Lower leg skin (tissue), 4 donors: Measurements from ENCODE around the gene ASB6. TPM values are rescaled to one million over a fixed set of nuclear protein-coding genes. Genes with fewer than 3 reads are reported as not detected.
"Not testable (repeated sequence)": the region's sequence is repeated elsewhere in the genome, so short reads cannot be mapped to it uniquely, and the experiment has no call there.

ENCODE experiments used
- DNase-seq, 2 donors: peaks; one replicate each; pipeline ENCODE4 v3.0.0-alpha.2; 2019; ENCODE audit warnings: low spot score in 2 of 2
- H3K4me3 ChIP-seq: fragments of 200-600 bp; sonication (generic); 2 replicates; pipeline ENCODE4 v1.5.1; 2017; ENCODE audit warnings: mild to moderate bottlenecking, low read depth; ENCODE audit not compliant: poor library complexity, severe bottlenecking
- POLR2A ChIP-seq, 2 donors: fragments of 450-650 bp; IDR thresholded peaks; one replicate each; pipeline ENCODE4 v1.6.1; 2016 to 2017; ENCODE audit warnings: antibody characterized with exemption in 2 of 2, mild to moderate bottlenecking in 1 of 2, moderate library complexity in 1 of 2
- WGBS, 2 donors: methylation state at CpG; one replicate each; pipeline ENCODE4 v1.1.5; 2018; 5-methylcytosine and 5-hydroxymethylcytosine counted together
- intact Hi-C: fragments of 100-400 bp; cut with DNase I; formaldehyde crosslinking; loops from one replicate; pipeline ENCODE4 v1.15.0; 2023; ENCODE audit warnings: low total_unique reads
- total RNA-seq, 4 donors: library from RNA; depleted of rRNA; stranded (reverse); fragments of >200 nt; gene quantifications; one replicate each; pipeline ENCODE4 v1.1.0, GENCODE V29; 2016
- TF ChIP-seq, protein P1 (sequence below), 3 donors: fragments of 450-650 bp; IDR thresholded peaks; one replicate each; pipeline ENCODE4 v1.5.1; 2016; ENCODE audit warnings: antibody characterized with exemption in 3 of 3, mild to moderate bottlenecking in 3 of 3, moderate library complexity in 2 of 3

ASB6 gene
- total RNA-seq, 4 donors from 2014 or later = 33.0 to 46.9 (median 40.1) TPM

DNA sequence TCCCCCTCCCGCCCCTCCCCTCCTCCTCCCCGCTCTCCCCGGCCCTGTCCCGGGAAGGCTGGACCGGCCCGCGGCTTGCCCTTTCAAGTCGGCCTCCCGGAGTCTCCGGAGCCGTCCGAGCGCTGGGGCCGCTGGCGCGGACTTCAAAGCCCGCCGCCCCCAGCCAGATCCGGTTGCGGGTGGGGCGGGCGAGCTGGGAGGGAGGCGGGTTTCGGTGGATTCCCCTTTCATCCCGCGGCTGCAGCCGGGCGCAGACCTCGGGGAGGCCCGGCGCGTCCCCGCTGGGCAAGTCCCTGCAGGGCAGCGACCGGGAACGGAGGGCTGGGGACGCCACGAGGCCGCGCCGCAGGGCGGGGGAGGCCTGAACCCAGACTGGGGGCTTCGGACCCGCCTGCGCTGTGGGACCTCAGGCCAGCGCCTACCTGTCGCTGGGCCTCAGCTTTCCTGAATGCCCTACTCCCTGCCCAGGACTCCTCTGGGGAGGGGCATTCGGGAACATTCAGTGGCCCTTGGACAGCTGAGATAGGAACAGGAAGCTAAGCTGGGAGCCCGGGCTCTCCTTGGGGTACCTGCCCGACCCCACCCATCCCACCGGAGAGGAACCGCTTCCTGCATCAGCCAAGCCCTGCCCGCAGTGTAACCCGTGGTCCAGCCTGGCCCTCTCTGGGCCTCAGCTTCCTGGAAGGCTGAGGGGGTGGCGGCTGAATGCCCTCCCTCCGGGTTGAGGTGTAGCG lies 44.4 kb downstream of the ASB6 start:
- WGBS, 2 donors = 6 to 18% methylated on average over 20 to 31 of the region's 57 CpGs
- TF ChIP-seq, protein P1, sequence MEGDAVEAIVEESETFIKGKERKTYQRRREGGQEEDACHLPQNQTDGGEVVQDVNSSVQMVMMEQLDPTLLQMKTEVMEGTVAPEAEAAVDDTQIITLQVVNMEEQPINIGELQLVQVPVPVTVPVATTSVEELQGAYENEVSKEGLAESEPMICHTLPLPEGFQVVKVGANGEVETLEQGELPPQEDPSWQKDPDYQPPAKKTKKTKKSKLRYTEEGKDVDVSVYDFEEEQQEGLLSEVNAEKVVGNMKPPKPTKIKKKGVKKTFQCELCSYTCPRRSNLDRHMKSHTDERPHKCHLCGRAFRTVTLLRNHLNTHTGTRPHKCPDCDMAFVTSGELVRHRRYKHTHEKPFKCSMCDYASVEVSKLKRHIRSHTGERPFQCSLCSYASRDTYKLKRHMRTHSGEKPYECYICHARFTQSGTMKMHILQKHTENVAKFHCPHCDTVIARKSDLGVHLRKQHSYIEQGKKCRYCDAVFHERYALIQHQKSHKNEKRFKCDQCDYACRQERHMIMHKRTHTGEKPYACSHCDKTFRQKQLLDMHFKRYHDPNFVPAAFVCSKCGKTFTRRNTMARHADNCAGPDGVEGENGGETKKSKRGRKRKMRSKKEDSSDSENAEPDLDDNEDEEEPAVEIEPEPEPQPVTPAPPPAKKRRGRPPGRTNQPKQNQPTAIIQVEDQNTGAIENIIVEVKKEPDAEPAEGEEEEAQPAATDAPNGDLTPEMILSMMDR (IDR thresholded peaks at IDR 0.05) = no peak
- no peak for TF ChIP-seq POLR2A (IDR thresholded peaks at IDR 0.05)
- intact Hi-C loops = no loop called here
- no peak for DNase-seq
- no peak overlapping the region for H3K4me3 ChIP-seq

DNA sequence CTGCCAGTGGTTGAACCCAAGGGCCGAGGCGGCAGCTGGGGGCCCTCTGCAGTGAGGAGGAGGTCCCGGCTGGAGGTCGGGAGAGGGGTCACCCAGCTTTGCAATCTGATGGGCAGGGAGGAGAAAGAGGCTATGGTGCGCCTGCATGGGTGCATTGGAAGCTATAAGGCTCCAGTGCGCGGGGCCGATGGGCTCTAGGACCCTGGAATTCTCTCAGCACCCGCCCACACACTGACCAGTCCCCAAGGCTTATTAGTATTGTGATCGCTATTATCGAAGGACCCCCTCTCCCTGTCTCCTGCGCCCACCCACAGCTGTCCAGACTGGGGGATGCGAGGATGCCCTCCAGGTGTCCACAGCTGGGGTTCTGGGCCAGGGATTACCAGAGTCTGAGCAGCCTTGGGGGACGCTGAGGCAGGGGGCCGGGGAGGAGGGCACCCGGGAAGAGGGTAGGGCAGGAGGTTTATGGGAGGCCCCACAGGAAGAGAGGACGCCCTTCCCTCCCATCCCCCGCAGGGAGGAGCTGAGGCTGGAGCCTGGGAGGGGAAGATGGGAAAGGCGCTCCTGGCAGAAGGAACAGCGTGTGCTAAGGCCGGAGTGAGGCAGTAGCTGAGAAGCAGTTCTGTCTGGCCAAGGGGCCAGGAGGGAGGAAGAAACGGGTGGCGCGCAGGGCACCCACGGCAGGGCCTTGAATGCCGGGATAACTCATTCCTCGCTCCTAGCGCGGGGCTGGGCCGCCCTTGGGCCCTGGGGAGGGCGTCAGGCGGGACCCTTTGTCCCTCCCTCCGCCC lies 45.2 kb downstream of the ASB6 start:
- DNase-seq = peak in 1 of 2 donors; percentile 90
- WGBS, 2 donors = 30 to 45% methylated on average over 28 to 33 of the region's 33 CpGs

DNA sequence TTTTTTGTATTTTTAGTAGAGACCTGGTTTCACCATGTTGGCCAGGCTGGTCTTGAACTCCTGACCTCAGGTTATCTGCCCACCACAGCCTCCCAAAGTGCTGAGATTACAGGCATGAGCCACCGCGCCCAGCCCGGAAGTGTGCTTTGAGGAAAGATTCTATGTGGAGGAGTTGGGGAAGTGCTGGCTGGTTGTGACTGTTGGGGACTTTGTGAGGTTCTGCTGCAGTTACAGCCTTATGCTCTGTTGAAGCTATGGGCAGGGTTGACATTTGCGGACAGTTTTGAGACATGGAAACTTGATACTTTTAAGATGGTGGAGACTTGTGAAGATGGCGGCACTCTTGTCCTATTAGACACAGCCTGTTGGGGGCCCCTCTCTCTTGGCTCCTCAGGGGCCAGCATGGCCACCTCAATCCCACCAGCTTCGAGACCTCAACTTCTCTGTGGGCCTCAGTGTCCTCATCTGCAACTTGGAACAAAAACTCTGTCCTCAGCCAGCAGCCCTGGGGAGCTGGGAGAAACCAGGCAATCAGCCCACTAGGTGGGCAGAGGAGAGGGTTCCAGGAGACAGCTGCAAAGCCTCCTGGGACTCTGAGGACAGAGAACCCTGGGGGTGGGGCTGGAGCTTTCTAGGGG lies 45.9 kb downstream of the ASB6 start:
- no peak for DNase-seq
- H3K4me3 ChIP-seq = no peak overlapping the region
- TF ChIP-seq, protein P1 (IDR thresholded peaks at IDR 0.05) = no peak
- TF ChIP-seq POLR2A (IDR thresholded peaks at IDR 0.05) = no peak
- intact Hi-C loops = no loop called here
- WGBS, 2 donors = 77 to 92% methylated on average over 6 of the region's 6 CpGs

More for the DNA sequence above, 45.2 kb downstream of the ASB6 start:
- TF ChIP-seq, protein P1 (IDR thresholded peaks at IDR 0.05) = no peak
- TF ChIP-seq POLR2A (IDR thresholded peaks at IDR 0.05) = no peak
- intact Hi-C loops = no loop called here
- no peak overlapping the region for H3K4me3 ChIP-seq

DNA sequence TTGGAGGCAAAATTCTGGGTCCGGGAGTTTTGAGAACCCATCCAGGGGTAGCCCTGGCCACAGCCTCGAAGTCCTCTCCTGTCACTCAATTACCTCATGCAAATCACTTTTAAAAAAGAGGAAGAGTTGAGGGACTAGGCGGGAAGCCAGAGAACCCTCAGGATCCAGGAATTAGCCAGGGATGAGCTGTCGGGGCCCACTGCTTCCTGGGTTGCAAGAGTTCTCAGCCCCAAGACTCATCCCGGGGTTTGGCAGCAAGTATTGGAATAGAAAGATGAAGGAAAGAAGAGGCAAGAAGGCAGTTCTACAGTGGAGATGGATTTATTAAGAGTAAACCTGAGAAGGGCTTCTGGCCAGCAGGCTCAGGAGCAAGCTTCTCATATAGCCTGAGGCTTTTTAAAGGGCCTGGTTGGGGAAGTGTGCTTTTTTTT lies 46.6 kb downstream of the ASB6 start:
- WGBS, 2 donors = 46 to 62% methylated on average over 5 of the region's 5 CpGs
- no peak overlapping the region for H3K4me3 ChIP-seq
- intact Hi-C loops = no loop called here
- DNase-seq = no peak
- TF ChIP-seq POLR2A (IDR thresholded peaks at IDR 0.05) = no peak
- TF ChIP-seq, protein P1 (IDR thresholded peaks at IDR 0.05) = no peak

DNA sequence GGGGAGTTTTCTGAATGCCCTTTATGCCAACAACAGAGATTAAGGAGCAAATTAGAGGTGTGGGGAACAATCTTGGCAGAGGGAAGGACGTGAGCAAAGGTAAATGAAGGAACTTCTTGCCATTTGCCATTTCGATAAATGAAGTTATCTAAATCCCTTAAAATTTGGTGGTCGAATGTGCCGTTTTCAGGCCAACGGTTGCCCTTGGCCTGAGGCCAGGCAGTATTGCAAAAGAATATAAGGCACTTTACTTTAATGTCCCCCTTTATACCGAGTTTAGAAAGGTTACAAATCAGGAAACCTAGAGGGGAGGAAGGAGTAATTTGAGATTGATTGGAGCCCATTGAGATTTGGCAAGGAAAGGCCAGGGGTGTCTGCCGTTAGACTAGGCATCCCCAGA lies 47.3 kb downstream of the ASB6 start:
- intact Hi-C loops = no loop called here
- DNase-seq = no peak
- WGBS, 2 donors = 54 to 60% methylated on average over 7 of the region's 7 CpGs
- H3K4me3 ChIP-seq = no peak overlapping the region
- TF ChIP-seq, protein P1 (IDR thresholded peaks at IDR 0.05) = no peak
- TF ChIP-seq POLR2A (IDR thresholded peaks at IDR 0.05) = no peak

DNA sequence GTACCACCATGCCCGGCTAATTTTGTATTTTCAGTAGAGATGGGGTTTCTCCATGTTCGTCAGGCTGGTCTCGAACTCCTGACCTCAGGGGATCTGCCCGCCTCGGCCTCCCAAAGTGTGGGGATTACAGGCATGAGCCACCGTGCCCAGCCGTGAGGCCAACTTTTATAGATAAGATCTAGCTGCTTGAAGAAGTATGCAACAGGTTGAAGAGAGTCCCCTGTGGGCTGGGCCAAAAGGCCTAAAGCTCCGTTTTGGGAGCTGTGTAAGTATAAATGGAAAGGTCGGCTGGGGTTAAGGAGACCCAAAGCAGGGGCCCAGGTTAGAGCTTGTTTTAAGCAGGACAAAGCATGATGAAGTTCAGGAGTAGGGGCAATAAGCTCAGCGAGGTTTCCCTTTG lies 49.2 kb downstream of the ASB6 start:
- DNase-seq, intact Hi-C loops, H3K4me3 ChIP-seq: not testable (repeated sequence)
- WGBS, 2 donors = 68 to 75% methylated on average over 10 of the region's 10 CpGs
